Measurements from ENCODE around the gene ZNF473.
"Not testable (repeated sequence)": the region's sequence is repeated elsewhere in the genome, so short reads cannot be mapped to it uniquely, and the experiment has no call there.

The ZNF473 gene

DNA sequence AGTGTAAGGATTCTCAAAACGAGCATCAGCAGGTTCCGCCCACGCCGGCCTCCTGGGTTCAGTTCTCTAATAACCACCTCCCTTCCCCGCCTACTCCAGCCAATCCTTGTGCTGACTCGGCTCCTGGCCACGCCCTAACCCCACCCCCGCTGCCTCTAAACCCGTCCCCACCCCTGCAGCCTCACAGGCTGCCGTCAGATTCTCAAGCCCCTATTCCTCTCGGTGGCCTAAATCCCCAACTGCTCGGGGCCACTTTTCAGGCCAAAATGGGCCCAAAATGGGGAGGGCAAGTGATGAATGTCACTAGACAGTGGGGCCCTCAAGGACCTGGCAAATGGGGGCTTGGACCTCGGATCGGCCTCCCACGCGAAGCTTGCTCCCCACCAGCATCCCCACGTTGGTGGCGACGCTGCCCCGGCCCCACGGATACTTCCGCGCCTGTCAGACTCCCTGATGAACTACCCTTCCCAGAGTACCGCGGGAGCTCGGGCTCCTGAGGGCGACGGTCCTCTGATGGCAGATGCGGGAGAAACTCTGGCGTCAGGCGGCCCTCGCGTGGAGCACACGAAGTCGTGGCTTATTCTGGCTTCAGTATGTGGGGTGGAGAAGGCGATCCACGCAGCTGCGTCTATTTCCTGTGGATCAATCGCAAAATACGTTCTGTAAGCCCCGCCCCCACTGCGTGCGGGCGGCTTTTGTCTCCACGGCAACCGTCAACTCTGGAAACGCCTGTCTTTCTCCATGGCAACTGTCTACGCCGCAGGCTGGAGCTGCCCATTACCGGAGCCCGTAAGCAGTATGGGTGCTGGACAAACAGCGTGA lies 24.8 kb downstream of the ZNF473 start:
- peak; percentile 25 for DNase-seq (ENCODE audit: low spot score)

DNA sequence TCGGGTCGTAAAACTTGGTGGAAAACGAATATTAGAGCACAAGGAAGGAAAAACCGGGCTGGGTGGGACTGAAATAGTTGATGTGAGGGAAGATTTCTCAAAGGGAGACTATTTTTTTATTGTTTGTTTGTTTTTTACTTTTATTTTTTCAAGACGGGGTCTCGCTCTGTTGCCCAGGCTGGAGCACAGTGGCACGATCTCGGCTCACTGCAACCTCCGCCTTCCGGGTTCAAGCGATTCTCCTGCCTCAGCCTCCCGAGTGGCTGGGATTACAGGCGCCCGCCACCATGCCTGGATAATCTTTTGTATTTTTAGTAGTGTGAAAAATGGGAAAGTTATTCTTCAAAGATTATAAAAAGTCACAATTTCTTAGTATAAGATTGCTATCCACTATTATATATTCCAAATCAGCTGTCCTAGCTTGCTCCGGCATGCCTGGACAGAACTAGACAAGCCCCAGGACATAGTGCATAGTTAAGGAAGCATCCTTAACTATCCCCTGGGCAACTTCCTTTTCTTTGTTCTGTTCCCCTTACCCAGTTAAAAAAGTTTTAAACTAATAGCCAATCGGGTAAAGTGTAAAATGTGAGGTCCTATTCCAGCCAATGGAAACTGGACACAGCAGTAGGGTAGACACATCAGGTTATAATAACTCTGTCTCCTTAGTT lies 25.6 kb downstream of the ZNF473 start:
- not testable (repeated sequence) for DNase-seq (ENCODE audit: low spot score)

GRCh38 chr19:50051964-50052363 lies 26.2 kb downstream of the ZNF473 start:
- DNase-seq (ENCODE audit: low spot score): no peak

- DNase-seq (ENCODE audit: low spot score): no peak
Observed at GRCh38 chr19:50053119-50053518, 27.3 kb downstream of the ZNF473 start.

DNA sequence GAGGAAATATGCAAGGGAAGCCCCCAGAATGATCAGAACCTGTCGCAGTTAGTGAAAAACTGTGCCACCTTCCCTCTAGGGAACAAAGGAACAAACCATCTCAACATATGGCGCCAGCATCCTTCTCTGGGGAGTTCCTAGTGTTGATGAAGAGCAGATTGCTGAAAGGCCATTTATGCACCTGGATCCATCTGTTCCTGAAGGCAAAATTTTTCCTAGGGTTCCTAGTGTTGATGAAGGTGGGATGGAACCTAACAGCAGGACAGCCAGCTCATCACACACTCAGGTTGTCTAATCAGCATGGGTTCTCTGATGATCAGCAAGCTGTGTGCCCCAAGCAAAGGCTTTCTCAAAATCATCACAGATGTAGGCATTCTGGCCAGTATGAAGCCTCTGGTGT lies 32.6 kb downstream of the ZNF473 start:
- no peak for DNase-seq (ENCODE audit: low spot score)

DNA sequence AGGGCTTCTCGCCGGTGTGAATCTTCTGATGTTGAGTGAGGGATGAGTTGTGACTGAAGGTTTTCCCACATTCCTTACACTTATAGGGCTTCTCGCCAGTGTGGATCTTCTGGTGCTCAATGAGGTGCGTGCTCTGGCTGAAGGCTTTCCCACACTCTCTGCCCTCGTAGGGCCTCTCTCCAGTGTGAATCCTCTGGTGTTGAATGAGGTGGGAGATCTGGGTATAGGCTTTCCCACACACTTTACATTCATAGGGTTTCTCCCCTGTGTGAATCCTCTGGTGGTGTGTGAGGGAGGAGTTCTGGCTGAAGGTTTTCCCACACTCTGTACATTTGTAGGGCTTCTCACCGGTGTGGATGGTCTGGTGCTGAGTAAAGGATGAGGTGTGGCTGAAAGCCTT lies 33.2 kb downstream of the ZNF473 start:
- DNase-seq (ENCODE audit: low spot score): no peak

- DNase-seq (ENCODE audit: low spot score): no peak
Observed at GRCh38 chr19:50060107-50060506, 34.3 kb downstream of the ZNF473 start.

DNA sequence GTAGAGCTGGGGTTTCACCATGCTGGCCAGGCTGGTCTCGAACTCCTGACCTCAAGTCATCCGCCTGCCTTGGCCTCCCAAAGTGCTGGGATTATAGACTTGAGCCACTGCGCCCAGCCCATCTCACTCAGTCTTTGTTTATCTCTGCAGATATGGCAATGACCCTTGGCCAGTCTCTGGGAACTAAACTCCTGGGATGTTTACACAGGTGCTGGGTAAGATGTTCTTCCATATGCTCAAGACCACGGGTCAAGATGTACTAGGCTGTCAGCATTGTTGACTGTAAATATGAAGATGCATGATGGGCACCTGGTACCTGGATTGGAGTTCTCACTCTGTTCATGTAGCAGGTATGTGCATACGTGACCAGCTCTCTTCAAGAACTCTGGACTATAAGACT lies 35.8 kb downstream of the ZNF473 start:
- DNase-seq (ENCODE audit: low spot score): no peak

GRCh38 chr19:50065938-50066337 lies 40.1 kb downstream of the ZNF473 start:
- DNase-seq (ENCODE audit: low spot score): no peak

DNA sequence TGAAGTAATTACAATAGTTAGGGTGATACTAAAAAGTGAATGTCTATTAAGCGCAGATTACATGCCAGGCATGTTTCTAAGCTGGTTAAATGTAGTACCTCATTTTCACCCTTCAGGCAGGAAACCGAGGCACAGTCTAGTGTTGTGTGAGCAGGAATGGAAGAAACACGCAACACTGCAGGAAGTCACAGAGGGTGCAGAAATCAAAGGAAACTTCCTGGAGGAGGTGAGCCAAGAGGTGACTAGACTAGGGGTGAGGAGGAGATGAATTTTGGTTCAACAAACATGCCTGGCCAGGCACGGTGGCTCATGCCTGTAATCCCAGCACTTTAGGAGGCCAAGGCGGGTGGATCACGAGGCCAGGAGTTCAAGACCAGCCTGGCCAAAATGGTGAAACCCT lies 41.8 kb downstream of the ZNF473 start:
- DNase-seq (ENCODE audit: low spot score): no peak

DNA sequence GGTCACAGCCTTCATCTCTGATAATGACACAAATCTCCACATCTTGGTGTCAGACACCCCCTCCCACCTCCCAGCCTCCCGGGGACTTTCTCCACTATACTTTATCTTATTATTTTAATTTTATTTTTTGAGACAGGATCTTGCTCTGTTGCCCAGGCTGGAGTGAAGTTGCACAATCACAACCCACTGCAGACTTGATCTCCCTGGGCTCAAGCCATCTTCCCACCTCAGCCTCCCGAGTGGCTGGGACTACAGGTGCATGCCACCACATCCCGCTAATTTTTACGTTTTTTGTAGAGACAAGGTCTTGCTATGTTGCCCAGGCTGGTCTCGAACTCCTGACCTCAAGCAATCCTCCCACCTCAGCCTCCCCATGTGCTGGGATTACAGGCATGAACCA lies 42.6 kb downstream of the ZNF473 start:
- not testable (repeated sequence) for DNase-seq (ENCODE audit: low spot score)

DNA sequence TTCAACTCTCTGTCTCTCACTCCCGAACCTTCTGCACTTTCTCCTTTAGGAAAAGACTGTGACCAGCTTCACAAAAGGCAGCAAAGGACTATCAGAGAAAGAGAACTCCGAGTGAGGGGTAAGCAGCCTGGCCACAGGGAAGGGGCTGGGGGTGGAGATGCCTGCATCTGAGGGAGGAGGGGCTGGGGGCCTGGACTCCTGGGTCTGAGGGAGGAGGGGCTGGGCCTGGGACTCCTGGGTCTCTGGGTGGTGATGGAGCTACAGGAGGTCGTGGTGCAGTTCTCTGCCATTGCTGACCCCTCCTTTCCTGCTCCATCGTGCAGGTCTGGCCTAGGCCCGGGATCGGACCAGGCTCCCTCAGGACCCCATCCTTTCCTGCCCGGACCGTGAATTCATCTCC lies 49.3 kb downstream of the ZNF473 start:
- not testable (repeated sequence) for DNase-seq (ENCODE audit: low spot score)

- not testable (repeated sequence) for DNase-seq (ENCODE audit: low spot score)
Observed at GRCh38 chr19:50075644-50076372, 50.0 kb downstream of the ZNF473 start.

DNA sequence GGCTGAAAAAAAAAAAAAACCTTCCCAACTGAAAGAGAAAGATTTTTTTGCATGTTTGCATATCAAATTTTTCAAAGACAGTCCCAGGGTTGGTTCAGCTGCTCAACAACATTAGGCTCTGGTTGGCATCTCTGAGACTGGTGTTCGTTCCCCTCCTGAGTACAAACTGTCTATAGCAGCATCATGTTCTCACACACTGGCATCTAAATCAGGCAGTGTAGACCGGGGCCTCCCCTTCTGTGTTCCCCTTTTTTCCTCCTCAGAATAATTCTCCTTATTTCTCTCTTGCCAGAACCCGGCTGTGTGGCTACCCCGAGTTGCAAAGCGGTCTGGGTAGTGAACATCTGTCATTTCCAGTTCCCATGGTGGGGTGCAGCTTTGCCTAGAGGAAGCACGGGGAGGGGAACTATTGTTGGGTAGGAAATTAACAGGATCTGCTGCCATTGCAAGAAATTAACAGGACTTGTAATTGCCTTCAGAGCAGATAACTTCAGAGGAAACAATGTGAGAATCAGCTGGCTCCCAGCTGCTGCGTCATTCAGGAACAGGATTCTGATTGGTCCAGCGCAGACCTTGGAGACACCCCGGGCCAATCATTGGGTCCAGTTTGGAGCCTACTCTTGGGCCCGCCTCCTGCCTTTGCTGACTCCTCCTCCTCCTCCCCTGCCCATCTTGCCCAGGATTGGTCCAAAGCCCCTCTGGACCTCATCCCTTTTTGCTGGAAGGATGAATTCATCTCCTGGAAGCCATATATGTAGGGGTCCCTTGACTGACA lies 51.0 kb downstream of the ZNF473 start:
- DNase-seq (ENCODE audit: low spot score): not testable (repeated sequence)

- not testable (repeated sequence) for DNase-seq (ENCODE audit: low spot score)
Observed at GRCh38 chr19:50079014-50079413, 53.2 kb downstream of the ZNF473 start.

GRCh38 chr19:50084440-50084839 lies 58.6 kb downstream of the ZNF473 start:
- DNase-seq (ENCODE audit: low spot score): not testable (repeated sequence)

DNA sequence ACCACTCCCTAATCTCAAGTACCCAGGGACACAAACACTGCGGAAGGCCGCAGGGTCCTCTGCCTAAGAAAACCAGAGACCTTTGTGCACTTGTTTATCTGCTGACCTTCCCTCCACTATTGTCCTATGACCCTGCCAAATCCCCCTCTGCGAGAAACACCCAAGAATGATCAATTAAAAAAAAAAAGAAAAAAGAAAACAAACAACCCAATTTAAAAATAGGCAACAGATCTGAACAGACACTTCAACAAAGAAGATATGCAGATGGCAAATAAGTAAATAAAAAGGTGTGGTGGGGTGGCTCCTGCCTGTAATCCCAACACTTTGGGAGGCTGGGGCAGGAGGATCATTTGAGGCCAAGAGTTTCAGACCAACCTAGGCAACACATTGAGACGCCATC lies 61.3 kb downstream of the ZNF473 start:
- not testable (repeated sequence) for DNase-seq (ENCODE audit: low spot score)

- not testable (repeated sequence) for DNase-seq (ENCODE audit: low spot score)
Observed at GRCh38 chr19:50090706-50091105, 64.9 kb downstream of the ZNF473 start.

DNA sequence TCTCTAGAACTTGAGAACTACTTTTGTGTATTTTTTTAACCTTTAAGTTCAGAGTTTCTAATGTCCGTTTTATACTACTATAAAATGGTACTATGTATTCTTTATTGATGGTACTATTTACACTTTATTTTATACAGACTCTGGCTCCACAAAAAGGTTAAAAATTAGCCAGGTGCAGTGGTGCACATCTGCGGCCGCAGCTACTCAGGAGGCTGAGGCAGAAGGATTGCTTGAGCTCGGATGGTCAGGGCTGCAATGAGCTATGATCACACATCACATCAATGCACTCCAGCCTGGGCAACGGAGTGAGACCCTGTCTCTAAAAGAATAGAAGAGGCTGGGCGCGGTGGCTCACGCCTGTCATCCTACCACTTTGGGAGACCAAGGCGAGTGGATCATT lies 66.0 kb downstream of the ZNF473 start:
- DNase-seq (ENCODE audit: low spot score): not testable (repeated sequence)

DNA sequence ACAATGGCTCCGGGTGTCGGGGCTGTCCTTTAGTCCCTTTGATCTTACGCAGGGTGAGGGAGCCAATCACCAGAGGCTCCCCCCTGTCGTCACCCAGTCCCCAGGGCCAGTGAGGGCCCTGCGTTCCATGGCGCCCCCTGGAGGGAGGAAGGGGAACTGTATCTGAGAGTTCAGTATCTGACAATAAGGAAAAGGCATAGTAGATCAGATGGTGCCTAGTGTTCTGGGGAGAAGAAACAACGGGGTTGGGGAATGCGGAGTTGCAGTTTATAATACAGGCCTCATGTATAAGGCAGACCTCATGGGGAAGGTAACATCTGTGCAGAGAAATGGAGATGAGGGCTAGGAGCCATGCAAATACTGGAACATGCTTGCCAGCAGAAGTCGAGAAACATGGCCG lies 66.8 kb downstream of the ZNF473 start:
- not testable (repeated sequence) for DNase-seq (ENCODE audit: low spot score)

- not testable (repeated sequence) for DNase-seq (ENCODE audit: low spot score)
Observed at GRCh38 chr19:50097884-50098283, 72.1 kb downstream of the ZNF473 start.

DNA sequence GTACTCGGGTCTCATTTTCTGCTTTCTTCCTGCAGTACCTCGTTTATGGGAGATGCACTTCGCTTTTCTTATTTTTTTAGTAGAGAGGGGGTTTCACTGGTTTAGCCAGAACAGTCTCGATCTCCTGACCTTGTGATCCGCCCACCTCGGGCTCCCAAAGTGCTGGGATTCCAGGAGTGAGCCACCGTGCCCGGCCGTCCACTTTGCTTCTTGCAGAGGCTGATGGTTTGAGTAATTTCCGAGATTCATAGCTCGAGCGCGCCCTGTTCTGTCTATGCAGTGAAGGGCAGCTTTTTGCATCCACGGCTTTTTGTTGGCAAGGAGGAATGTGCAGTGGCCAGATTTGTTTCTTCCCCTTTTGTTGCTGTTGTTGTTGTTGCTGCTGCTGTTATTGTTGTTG lies 73.1 kb downstream of the ZNF473 start:
- DNase-seq (ENCODE audit: low spot score): not testable (repeated sequence)

Measured in HuH-7.5 (cell line).